Smooth muscle cell of the brain vasculature (primary cell): ENCODE data around the gene KDF1.
A peak's percentile ranks its signal among the peaks of the same experiment; 100 is the strongest.

Source experiments
- DNase-seq: peaks from one replicate; pipeline ENCODE4 v3.0.0-alpha.2; 2012; ENCODE audit warnings: low read depth, low spot score

KDF1 gene

DNA sequence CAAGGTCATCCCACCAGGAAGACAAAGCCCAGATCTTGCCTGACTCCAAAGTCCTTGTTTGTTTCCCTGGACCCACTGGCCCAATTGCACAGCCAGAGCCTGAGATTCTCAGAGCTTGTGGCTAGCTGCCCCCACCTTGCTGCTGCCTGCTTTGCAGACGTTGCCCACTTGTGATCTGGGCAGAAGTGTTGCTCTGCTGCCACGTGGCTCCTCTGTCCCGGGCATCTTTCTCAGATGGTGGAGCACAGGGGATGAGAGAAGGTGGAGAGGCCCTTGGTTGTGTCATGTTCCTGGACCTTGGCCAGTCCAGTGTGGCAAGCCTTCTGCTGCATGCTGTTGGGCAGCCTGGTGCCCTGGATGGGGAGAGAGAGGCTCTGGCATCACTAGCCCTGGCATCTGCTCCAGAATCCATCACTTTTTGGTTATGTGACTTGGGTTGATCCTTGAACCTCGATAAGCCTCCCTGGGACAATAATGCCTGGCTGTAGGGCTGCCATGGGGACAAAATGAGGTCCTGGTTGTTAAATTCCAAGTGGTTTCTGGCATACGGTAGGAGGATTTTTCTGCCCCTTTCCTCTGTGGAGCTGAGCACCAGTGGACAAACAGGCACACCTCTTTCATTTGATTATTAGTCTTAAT is 44.9 kb downstream of the KDF1 start:
- no peak for DNase-seq

DNA sequence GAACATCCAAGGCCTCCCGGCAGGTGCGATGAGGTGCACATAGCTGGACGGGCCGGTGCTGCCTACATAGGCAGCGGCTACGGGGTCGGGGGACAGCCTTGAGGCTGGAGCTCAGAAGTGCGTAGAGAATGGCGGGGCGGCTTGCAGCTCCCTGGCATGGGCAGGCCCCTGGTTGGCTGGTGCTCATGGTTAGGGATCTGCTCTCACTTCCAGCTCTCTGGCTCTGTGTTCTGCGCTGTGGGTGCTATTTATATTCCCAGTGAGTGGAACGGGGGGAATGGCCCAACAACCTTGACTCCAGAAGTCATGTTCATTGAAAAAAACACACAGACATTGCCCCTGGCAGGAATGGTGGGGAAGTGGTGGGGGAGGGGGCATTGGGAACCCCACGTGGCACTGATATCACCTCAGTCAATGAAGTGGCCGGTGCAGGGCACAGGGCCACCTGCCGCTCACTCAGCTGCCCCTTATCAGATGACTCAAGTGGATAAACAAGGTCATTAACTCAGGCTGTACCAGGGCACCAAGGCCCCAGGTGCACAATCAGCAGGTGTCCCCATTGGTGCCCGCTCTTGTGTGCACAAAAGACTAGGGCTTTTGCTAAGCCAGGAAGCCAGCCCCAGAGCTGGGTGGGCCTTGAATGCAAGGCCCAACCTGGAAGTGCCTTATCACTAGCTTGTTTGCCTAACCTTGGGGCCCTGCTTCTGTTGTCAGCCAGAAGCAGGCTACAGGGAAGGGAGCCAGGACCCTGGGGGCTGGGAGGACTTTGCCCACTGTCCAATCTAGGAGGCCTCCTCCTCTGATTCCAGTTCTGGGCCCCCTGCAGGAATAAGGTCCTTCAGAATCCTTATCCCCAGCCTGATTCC is 46.3 kb downstream of the KDF1 start, which contains the start of gene NR0B2:
Gene NR0B2 (minus strand): TSS at position 222 of the 866 bp plus-strand sequence. CDS start 35 bp downstream, at position 187.
- no peak for DNase-seq

DNA sequence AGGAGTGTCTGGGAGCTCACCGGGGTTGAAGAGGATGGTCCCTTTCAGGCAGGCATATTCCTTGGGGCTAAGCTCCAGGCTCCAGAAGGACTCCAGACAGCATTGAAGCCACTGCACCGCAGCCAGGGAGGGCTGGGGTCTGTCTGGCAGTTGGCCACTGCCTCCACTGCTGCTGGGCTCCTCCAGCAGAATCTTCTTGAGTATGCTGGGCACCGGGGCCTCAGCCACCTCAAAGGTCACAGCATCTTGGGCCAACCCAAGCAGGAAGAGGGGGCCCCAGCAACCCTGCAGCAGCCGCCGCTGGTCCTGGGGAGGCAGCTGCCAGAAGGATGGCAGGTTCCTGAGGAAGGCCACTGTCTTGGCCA is 46.9 kb downstream of the KDF1 start:
- no peak for DNase-seq

DNA sequence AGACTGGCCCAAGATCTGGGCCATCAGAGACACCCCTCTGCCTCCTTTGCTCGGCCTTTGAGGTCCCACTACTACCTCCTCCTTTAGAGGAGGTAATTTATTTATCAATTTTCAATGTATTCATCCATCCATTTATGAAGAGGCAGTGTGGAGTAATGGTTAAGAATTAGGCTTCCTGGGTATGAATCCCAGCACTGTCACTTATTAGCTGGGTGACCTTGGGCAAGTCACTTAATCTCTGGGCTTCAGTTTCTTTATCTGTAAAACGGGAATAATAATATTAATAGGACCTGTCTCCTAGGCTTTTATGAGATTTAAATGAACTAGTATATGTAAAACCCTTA is 48.1 kb downstream of the KDF1 start:
- DNase-seq = no peak

DNA sequence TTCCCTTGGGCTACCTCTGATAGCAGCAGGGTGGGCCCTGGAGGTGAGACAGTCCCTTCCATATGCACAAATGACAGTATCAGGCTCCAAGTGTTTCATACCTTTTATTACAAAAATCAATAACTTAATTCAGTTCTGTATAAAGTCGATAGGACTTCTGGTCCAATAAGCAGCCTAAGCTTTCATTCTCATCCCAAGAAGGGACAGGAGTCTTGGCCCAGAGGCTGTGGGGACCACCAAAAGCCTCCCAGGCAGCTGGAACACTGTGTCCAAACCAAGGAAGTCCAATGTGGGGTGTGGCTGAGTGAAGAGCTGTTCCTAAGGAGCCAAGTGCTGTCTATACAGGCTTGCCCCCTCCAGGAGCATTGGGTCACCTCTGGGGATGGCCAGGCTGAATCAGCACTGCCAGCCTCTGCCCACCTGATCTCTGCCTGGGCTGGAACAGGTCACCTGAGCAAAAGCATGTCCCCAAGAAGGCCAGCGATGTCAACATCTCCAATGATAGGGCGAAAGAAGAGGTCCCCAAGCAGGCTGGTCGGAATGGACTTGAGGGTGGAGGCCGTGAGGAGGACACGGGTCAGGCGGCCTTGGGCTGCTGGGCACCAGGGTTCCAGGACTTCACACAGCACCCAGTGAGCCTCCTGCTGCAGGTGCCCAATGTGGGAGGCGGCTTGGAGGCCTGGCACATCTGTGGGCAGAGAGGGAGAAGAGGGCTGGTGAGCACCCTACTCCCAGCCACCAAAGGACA is 48.7 kb downstream of the KDF1 start:
- no peak for DNase-seq

GRCh38 chr1:26910343-26911160 is 49.7 kb downstream of the KDF1 start:
- DNase-seq = no peak

GRCh38 chr1:26909951-26910342 is 50.3 kb downstream of the KDF1 start:
- no peak for DNase-seq

DNA sequence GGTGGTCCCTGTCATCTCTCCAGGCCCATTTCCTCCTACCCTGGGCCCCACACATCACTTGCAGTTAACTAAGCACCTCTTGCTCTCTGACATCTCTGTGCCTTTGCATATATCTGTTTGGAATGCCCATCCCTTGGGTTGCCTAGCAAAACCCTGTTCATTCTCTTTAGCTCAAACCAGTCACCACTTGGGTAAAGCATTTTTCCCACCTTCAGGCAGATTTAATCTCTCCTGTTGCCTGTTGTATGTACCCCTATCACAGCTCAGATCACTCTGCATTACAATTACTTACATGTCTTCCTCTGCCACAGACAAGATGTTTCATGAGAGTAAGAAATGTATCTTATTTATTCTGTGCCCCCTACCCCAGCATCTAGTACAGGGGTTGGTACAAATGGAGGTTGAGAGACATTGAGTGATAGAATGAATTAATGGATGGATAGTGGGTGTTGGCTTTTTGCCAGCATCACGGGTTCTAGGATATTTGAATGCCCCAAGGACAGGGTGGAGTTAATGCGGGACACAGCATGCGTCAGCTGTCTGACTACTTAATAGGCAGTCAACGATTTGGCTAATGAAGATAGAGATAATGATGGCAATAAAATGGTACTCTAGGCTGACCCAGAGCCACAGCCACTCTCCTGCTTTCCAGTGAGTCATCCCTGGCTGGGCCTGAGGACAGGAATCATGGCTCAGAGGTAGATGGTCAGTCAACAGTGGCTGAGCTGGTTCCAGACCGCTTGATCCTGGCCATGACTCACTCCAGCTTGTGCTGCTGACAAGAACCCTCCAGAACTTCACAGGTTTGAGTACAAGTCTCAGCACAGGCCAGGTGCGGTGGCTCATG is 53.0 kb downstream of the KDF1 start:
- DNase-seq = no peak

DNA sequence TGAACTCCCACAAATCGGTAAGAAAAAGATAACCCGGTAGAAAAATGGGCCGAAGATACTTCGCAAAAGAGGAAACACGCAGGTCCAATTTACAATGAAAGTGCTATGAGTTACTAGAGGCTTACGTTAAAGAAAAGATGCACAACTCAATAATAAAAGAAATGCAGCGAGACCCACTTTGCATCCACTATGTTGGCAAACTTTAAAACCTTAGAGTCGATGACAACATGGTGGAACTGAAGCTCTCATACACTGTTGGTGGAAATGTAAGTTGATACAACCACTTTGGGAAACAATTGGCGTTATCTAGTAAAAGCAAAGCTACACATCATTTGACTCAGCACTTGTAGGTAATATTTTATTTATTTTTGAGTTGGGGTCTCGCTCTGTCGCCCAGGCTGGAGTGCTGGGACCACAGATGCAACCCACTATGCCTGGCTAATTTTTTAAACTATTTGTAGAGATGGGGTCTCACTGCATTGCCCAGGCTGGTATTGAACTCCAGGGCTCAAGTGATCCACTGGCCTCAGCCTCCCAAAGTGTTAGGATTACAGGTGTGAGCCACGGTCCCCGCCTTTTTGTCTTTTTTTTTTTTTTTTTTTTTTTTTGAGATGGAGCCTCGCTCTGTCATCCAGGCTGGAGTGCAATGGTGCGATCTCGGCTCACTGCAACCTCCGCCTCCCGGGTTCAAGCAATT is 59.3 kb downstream of the KDF1 start:
- DNase-seq = no peak

DNA sequence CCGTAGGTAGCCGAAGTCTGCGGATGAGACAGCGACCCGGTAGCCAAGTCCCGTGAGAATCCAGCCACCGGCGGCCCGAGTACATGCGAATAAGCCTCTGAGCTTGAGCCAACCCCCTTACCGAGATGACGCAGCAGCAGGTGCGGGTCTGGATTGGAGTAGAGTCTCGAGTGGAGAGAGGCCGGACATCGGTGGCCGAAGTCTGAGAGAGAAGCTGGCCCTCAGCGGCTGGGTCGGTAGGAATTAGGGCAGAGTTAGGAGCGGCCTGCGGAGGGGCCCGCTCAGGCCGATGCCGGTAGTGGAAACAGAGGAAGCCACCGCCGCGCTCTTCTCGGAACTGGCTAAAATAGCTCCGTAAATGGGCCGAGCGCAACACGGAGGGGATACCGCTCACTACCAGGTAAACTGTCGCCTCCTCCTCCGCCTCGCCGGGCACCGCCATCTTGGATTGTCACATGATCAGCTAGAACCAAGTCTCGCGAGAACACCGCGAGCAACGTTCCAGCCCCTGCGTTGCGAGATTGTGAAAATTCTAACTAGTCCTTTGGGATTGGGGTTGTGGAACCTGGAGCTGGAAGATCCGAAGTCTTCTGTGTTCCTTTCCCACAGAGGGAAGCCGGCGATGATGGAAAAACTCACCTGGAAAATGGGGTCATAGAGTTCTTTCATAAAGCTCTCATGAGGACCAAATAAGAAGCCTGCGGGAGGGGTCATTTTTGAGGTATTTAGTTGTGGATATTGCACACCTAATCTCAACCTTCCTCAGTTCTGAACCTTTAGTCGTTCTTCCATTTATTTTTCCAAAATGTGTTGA is 60.1 kb downstream of the KDF1 start, which contains the start of gene GPATCH3:
Gene GPATCH3 (minus strand): TSS at position 467 of the 814 bp plus-strand sequence. CDS start 25 bp downstream, at position 442.
- DNase-seq = peak; percentile 85
